ENCODE results near the gene PDZD4. TPM values are rescaled to one million over a fixed set of nuclear protein-coding genes. Genes with fewer than 3 reads are reported as not detected.

PDZD4 gene
- total RNA-seq, 6 experiments from 2014 or later: not detected

DNA sequence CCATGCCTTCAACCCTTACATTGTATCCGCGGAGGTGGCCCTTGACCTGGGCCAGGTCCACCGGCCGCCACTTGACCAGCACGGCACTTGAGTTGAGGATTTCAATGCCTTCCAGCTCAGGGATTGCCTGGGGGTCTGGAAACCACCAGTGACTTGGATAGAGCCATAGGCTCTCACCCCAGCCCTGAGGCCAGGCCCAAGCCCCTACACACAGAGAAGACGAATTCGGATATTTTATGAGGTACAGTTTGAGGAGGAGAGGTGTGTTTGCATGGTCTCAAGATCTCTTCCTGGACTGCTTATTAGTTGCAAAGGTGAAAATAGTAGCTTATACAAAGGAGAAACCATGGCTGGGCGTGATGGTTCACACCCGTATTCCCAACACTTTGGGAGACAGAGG is 35.3 kb upstream of the PDZD4 start:
- Mint-ChIP-seq H3K27ac (no peak overlapping the region), H3K9me3 (no peaks in the 10 kb centered on the region), H3K4me1 (ENCODE audit: low read depth) (no peaks in the 10 kb centered on the region), H3K27me3 (ENCODE audit: insufficient read depth) (peaks cover 5% of the 10 kb centered on the region), H3K36me3 (ENCODE audit: low read depth) (no peaks in the 10 kb centered on the region), H3K4me3 (no peak overlapping the region)
- no peak for DNase-seq
- TF ChIP-seq, protein P1, sequence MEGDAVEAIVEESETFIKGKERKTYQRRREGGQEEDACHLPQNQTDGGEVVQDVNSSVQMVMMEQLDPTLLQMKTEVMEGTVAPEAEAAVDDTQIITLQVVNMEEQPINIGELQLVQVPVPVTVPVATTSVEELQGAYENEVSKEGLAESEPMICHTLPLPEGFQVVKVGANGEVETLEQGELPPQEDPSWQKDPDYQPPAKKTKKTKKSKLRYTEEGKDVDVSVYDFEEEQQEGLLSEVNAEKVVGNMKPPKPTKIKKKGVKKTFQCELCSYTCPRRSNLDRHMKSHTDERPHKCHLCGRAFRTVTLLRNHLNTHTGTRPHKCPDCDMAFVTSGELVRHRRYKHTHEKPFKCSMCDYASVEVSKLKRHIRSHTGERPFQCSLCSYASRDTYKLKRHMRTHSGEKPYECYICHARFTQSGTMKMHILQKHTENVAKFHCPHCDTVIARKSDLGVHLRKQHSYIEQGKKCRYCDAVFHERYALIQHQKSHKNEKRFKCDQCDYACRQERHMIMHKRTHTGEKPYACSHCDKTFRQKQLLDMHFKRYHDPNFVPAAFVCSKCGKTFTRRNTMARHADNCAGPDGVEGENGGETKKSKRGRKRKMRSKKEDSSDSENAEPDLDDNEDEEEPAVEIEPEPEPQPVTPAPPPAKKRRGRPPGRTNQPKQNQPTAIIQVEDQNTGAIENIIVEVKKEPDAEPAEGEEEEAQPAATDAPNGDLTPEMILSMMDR (IDR thresholded peaks at IDR 0.05): no peak

DNA sequence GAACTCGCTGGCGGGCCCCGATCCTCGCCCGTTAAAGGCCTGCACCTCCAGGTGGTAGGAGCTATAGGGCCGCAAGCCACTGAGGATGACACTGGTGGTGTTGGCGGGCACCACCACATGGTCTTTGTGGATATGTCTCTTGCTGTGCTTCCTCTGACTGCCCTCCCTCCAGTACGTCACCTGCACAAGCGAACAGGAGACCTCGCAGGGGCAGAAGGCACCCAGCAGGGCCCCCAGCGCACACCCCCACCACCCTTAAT is 34.9 kb upstream of the PDZD4 start:
- H3K36me3 Mint-ChIP-seq (ENCODE audit: low read depth): no peaks in the 10 kb centered on the region
- no peak for DNase-seq
- TF ChIP-seq, protein P1 (IDR thresholded peaks at IDR 0.05): no peak
- H3K4me1 Mint-ChIP-seq (ENCODE audit: low read depth): no peaks in the 10 kb centered on the region
- H3K4me3 Mint-ChIP-seq: no peak overlapping the region
- no peak overlapping the region for H3K27ac Mint-ChIP-seq
- H3K27me3 Mint-ChIP-seq (ENCODE audit: insufficient read depth): peaks cover 6% of the 10 kb centered on the region
- H3K9me3 Mint-ChIP-seq: no peaks in the 10 kb centered on the region

DNA sequence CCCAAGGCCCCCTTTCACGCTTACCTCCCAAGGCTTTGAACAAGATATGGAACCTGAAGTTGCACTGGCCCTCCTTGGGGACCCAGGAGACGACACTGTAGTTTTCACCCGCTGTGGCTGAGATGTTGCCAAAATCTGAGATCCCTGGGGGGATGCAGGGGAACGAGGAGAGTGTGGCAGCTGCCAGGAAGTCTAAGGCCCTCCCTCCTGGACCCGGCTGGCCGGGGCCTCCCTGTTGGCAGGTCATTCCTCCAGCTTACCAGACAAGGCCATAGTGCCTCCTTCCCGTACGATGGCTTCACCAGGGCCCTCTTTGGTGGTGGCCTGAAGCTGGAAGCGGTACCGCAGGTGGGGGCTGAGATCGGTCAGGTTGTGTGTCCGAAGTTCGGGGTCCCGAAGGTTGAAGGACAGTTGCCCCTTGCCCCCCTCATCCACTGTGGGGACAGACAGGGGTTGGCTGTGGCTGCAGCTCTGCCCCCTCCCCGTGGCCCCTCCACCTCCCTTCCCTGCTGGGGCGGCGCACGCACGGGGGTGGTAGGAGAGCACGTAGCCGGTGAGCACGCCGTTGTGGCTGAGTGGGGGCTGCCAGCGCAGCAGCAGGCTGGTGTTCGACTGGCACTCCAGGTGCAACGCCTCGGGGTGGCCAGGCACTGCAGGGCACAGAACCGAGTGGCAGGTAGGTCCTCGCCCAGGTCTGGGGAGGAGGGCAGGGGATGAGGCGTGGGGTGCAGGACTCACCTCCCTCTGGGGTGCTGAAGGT is 34.4 kb upstream of the PDZD4 start:
- DNase-seq: no peak
- no peaks in the 10 kb centered on the region for H3K9me3 Mint-ChIP-seq
- H3K27me3 Mint-ChIP-seq (ENCODE audit: insufficient read depth): peaks cover 6% of the 10 kb centered on the region

DNA sequence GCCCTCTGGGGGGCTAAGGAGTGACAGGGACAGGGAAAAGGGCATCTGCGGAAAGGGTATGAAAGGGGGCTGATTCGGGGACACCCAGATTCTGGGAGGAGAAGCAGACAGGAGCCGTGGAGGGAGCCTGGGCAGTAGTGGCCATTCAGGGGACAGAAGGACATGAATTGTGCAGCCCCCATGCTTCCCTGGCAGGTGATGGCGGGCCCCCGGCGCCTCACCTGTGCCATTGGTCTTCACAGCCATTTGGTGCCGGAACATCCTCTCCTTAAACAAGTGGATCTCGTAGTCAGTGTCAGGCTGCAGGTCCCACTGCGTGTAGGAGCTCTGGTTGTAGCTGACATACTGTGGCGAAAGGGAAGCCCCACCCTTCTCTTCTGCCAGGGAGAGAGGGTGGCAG is 33.8 kb upstream of the PDZD4 start:
- Mint-ChIP-seq H3K9me3 (no peaks in the 10 kb centered on the region), H3K27ac (no peak overlapping the region), H3K36me3 (ENCODE audit: low read depth) (no peaks in the 10 kb centered on the region), H3K4me3 (no peak overlapping the region), H3K4me1 (ENCODE audit: low read depth) (no peaks in the 10 kb centered on the region), H3K27me3 (ENCODE audit: insufficient read depth) (peaks cover 4% of the 10 kb centered on the region)
- DNase-seq: no peak
- TF ChIP-seq, protein P1 (IDR thresholded peaks at IDR 0.05): no peak

More for the DNA sequence above, 34.4 kb upstream of the PDZD4 start:
- no peak overlapping the region for H3K27ac Mint-ChIP-seq
- H3K4me3 Mint-ChIP-seq: no peak overlapping the region
- no peaks in the 10 kb centered on the region for H3K4me1 Mint-ChIP-seq (ENCODE audit: low read depth)
- TF ChIP-seq, protein P1 (IDR thresholded peaks at IDR 0.05): no peak
- H3K36me3 Mint-ChIP-seq (ENCODE audit: low read depth): no peaks in the 10 kb centered on the region

DNA sequence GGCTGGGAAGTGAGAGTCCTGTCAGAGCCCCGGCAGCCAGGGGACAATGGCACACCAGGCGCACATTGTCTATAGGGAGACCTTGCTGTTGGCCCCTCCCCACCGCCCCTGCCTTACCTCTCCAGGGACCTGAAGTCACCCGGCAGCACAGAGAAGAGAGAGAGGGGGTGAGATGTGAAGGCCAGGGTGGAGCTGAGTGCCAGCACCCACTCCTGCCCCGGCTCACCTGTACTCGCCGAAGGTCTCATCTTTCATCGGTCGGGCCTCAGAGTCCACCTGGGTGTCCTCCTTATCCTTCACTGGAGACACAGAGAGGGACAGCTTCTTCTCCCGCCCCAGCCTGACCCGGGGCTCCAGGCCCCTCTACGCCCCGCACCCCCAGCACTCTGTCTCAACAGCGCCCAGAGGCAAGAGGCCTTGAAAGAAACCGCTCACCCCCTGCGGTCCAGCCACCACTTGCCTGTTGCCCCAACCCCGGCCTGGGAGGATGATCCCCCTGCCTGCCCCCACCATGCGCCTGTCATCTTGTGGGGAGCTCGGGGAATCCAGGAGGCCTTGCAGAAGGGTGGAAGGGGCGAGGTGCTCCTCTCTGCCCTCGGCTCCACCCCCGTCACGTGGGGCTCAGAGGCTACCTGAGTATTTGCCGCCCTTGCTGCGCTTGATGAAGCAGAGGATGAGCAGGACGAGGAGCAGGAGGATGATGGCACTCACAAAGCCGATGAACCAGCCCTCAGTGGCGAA is 33.1 kb upstream of the PDZD4 start:
- H3K27me3 Mint-ChIP-seq (ENCODE audit: insufficient read depth): peaks cover 7% of the 10 kb centered on the region
- DNase-seq: no peak
- no peak overlapping the region for H3K27ac Mint-ChIP-seq
- no peaks in the 10 kb centered on the region for H3K4me1 Mint-ChIP-seq (ENCODE audit: low read depth)
- TF ChIP-seq, protein P1 (IDR thresholded peaks at IDR 0.05): no peak
- H3K36me3 Mint-ChIP-seq (ENCODE audit: low read depth): no peaks in the 10 kb centered on the region
- H3K4me3 Mint-ChIP-seq: no peak overlapping the region
- no peaks in the 10 kb centered on the region for H3K9me3 Mint-ChIP-seq
